Measurements from ENCODE around the gene CDKN1B. TPM values are rescaled to one million over a fixed set of nuclear protein-coding genes. Genes with fewer than 3 reads are reported as not detected.

CDKN1B gene
- total and polyA plus RNA-seq, 2 of the 13 experiments (the other 11 are each of a cell fraction or from before 2014, with no cell fraction given) = 20.1 to 37.2 TPM

- TF ChIP-seq CTCF (CRISPR knock-in tag; IDR thresholded peaks at IDR 0.05) (no peak), ZNF367 (CRISPR knock-in tag; IDR thresholded peaks at IDR 0.05; ENCODE audit: borderline replicate concordance) (no peak; the same call in 1 of the 2 replicates), FOXM1 (CRISPR knock-in tag; IDR thresholded peaks at IDR 0.05) (no peak), KLF16 (CRISPR knock-in tag; IDR thresholded peaks at IDR 0.05) (peak in 1 of 2 experiments; percentile 39; a peak in 1 of 4 replicates), ZFP90 (CRISPR knock-in tag; IDR thresholded peaks at IDR 0.05; ENCODE audit: borderline replicate concordance) (no peak), RBFOX2 (IDR thresholded peaks at IDR 0.05; ENCODE audit: low read depth, low read length) (peak; percentile 94), ZNF564 (CRISPR knock-in tag; IDR thresholded peaks at IDR 0.05) (0 out of 2 replicates have a peak, but pooled peaks have one; percentile 65), HOXA5 (CRISPR knock-in tag; IDR thresholded peaks at IDR 0.05) (peak; percentile 83; the same call in 1 of the 2 replicates), ZFAT (CRISPR knock-in tag; conservative IDR thresholded peaks at IDR 0.05) (no peak), ZZZ3 (CRISPR knock-in tag; IDR thresholded peaks at IDR 0.05; ENCODE audit: borderline replicate concordance) (no peak), YY1 (IDR thresholded peaks at IDR 0.05; ENCODE audit: insufficient read depth, insufficient replicate concordance, low read depth, low read length) (no peak), ZNF878 (CRISPR knock-in tag; IDR thresholded peaks at IDR 0.05) (peak; percentile 16; the same call in 1 of the 2 replicates), ZNF605 (CRISPR knock-in tag; IDR thresholded peaks at IDR 0.05) (no peak), ZNF44 (CRISPR knock-in tag; IDR thresholded peaks at IDR 0.05) (no peak), ZNF260 (CRISPR knock-in tag; IDR thresholded peaks at IDR 0.05; ENCODE audit: borderline replicate concordance, low read depth) (no peak), MXD1 (CRISPR knock-in tag; IDR thresholded peaks at IDR 0.05) (no peak), CAMTA2 (CRISPR knock-in tag; IDR thresholded peaks at IDR 0.05; ENCODE audit: borderline replicate concordance) (peak; percentile 60; the same call in 1 of the 2 replicates), KDM5B (CRISPR knock-in tag; IDR thresholded peaks at IDR 0.05; ENCODE audit: borderline replicate concordance) (peak; percentile 78; the same call in 1 of the 2 replicates), KDM5A (IDR thresholded peaks at IDR 0.05; ENCODE audit: borderline replicate concordance, low read length) (no peak), ZNF546 (CRISPR knock-in tag; conservative IDR thresholded peaks at IDR 0.05) (peak; percentile 82; the same call in 1 of the 2 replicates), IRX3 (CRISPR knock-in tag; IDR thresholded peaks at IDR 0.05; ENCODE audit: borderline replicate concordance, low read depth) (peak; percentile 1; the same call in 1 of the 2 replicates), TEAD3 (CRISPR knock-in tag; optimal IDR thresholded peaks at IDR 0.05; ENCODE audit: borderline replicate concordance) (no peak), ZNF33B (CRISPR knock-in tag; IDR thresholded peaks at IDR 0.05) (no peak), DNMT1 (CRISPR knock-in tag; IDR thresholded peaks at IDR 0.05) (peak; percentile 42; the same call in 1 of the 2 replicates), KAT8 (CRISPR knock-in tag; IDR thresholded peaks at IDR 0.05) (no peak), ZXDC (CRISPR knock-in tag; IDR thresholded peaks at IDR 0.05) (no peak)
These were observed 6.7 kb downstream of the CDKN1B start (continued) for GRCh38 chr12:12723681-12724420.
